AG09319 (cell line): ENCODE results near the gene CCDC169.

Experiments
- DNase-seq: peaks from one replicate; pipeline ENCODE4 v3.0.0-alpha.2; 2010; ENCODE audit warnings: low read depth; ENCODE audit errors: extremely low read depth
- TF ChIP-seq, protein P1 (sequence below): IDR thresholded peaks from 2 replicates; pipeline ENCODE4 v1.5.1; 2011; ENCODE audit warnings: low read depth, mild to moderate bottlenecking, inconsistent platforms, low read length, moderate library complexity

The CCDC169 gene

DNA sequence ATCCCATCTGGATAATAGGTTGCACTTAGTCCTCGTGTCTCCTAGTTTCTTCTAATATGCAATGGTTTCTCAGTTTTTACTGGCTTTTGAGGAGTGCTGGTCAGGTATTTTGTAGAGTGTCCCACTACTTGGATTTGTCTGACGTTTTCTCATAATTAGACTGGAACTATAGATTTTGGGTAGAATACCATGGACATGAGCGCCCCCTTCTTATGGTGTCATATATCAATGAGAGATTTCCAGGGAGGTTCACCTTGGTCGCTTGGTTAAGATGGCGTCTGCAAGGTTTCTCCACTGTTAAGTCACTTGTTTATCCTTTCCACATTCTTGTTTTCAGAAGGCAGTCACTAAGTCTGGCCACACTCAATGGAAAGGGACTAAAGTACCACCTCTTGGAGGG is 89.9 kb downstream of the CCDC169 start:
- TF ChIP-seq, protein P1, sequence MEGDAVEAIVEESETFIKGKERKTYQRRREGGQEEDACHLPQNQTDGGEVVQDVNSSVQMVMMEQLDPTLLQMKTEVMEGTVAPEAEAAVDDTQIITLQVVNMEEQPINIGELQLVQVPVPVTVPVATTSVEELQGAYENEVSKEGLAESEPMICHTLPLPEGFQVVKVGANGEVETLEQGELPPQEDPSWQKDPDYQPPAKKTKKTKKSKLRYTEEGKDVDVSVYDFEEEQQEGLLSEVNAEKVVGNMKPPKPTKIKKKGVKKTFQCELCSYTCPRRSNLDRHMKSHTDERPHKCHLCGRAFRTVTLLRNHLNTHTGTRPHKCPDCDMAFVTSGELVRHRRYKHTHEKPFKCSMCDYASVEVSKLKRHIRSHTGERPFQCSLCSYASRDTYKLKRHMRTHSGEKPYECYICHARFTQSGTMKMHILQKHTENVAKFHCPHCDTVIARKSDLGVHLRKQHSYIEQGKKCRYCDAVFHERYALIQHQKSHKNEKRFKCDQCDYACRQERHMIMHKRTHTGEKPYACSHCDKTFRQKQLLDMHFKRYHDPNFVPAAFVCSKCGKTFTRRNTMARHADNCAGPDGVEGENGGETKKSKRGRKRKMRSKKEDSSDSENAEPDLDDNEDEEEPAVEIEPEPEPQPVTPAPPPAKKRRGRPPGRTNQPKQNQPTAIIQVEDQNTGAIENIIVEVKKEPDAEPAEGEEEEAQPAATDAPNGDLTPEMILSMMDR = no peak
- no peak for DNase-seq

DNA sequence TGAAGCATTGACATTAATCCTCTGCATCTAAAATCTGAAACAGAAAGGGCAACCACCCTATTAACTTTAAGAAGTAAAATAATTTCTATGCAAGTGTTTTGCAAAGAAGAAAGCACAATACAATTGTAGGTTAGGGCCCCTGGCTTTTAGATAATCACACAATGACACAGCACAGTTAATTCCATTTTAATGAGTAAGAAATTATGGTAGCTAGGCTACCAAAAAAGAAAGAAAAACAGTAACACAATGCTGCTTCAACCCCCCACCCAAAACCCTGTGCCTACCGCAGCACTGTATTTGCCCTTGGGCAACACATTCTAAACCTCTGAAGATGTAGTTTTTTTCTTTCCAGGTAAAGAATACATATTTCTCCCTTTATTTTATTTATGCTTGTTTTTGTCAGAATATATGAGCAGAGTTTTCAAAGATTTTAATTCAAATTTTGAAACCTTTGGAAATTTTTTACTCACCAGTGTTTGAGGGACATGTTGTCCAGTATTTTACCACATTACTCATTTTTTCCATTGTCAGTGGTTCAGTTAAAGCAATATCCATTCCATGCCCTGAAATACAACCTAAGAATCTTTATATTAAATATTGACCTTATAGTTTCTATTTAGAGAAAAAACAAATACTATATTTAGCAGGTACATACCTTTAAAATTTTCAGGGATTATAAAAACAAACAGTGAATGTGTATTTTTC is 104.3 kb downstream of the CCDC169 start:
- TF ChIP-seq, protein P1 = no peak
- DNase-seq = no peak

DNA sequence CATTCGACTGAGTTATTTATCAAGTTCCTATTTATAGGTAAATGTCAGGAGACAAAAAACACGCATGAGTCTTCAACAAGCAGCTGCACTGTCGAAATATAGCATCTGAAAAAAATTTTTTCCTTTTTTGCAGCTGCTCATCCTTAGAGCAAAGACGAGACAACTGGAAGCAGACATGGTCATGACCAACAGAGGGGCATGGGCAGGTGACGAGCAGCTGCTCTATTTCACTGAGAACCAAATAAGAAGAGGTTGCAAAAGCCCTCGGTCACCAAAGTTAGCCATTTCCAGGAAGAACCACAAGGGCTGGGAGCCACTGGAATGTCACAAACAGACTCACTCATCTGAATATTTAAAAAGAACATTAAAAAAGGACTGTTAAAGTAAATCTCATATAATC is 105.4 kb downstream of the CCDC169 start:
- no peak for DNase-seq
- TF ChIP-seq, protein P1 = no peak

DNA sequence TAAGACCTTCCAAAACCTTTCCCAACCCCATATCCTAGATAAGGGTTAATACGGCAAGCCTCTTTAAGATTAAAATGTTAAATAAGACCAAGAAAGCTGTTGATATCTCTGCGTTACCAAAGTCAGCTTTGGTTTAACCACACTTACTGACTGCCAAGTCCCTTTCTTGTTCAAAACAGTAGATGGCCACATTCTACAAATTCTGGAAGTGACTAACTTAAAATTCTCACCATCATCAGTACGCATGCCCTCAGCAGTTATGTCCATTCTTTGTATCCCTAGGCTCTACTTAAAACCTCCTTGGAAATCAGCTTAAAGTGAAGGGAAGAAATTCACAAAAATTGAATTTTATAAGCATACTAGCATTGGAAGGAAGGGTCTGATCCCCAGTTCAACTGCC is 106.8 kb downstream of the CCDC169 start:
- TF ChIP-seq, protein P1 = no peak
- DNase-seq = no peak

DNA sequence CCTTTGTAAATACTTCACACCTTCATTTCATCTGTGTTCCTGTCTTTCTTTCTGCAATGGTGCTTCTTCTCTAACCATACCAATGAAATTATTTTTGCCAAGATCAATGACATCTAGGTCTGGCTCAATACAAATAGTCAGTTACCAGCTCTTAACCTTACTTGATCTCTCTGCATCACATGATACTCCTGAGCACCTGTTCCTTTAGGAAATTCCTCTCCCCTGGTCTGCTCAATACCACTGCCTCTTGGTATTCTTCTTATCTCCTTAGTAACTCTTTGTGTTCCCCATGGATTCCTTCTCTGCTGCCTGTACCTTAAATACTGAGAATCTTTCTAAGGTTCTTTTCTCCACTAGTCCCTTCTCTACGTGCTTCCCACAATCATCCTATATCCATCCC is 109.2 kb downstream of the CCDC169 start:
- no peak for DNase-seq
- TF ChIP-seq, protein P1 = no peak

DNA sequence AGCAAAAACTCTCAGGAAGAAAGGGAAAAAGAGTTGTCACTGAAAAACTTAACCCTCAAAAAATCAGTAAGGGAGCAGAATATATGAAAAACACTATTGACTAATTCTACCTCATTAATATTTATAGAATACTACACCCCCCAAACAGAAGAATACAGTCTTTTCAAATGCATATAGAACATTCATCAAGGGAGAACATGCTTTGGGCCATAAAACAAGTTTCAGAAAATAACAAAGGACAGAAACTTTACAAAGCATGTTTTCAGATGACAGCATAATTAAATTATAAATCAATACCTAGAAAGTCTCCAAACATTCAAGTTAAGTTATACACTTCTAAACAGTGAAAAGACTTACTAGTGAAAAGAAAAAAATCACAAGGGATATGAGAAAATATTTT is 113.7 kb downstream of the CCDC169 start:
- TF ChIP-seq, protein P1 = no peak
- DNase-seq = no peak
